ENCODE measurements around the gene COG5. TPM values are rescaled to one million over a fixed set of nuclear protein-coding genes. Genes with fewer than 3 reads are reported as not detected.

Gene COG5
- total RNA-seq, 3 donors from 2014 or later: 35.2 to 61.2 (median 38.0) TPM

GRCh38 chr7:107605218-107605815 lies 41.6 kb upstream of the COG5 start:
- Histone ChIP-seq H3K4me1 (no peaks in the 10 kb centered on the region), H3K4me3 (no peak overlapping the region), H3K27ac (no peak overlapping the region), H3K9me3 (no peaks in the 10 kb centered on the region), H3K27me3 (no peaks in the 10 kb centered on the region), H3K36me3 (no peaks in the 10 kb centered on the region)
- intact Hi-C loops (cut with DNase I; ENCODE audit: low total_unique reads): no loop called here
- DNase-seq (ENCODE audit: low spot score in 2 of 2): no peak
- TF ChIP-seq, protein P1, sequence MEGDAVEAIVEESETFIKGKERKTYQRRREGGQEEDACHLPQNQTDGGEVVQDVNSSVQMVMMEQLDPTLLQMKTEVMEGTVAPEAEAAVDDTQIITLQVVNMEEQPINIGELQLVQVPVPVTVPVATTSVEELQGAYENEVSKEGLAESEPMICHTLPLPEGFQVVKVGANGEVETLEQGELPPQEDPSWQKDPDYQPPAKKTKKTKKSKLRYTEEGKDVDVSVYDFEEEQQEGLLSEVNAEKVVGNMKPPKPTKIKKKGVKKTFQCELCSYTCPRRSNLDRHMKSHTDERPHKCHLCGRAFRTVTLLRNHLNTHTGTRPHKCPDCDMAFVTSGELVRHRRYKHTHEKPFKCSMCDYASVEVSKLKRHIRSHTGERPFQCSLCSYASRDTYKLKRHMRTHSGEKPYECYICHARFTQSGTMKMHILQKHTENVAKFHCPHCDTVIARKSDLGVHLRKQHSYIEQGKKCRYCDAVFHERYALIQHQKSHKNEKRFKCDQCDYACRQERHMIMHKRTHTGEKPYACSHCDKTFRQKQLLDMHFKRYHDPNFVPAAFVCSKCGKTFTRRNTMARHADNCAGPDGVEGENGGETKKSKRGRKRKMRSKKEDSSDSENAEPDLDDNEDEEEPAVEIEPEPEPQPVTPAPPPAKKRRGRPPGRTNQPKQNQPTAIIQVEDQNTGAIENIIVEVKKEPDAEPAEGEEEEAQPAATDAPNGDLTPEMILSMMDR (IDR thresholded peaks at IDR 0.05): no peak

DNA sequence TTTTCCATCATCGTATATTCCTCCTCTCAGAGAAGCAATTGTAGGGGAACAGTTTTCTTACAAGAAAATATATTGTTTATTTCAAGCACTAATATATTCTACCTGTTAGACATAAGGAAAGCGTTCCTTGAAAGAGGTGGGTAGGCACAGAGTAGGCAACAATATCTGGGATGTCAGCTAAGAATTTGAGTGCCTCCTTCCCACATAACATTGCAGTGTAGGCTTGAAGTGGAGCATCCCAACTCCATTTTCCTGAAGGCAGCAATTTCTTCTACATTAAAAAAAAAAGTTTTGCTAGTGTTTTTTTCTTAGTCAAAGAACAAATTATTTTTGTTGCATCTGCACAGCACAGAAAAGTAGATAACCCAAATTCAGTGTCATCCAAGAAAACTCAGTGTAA lies 37.1 kb upstream of the COG5 start:
- H3K4me1 ChIP-seq: no peaks in the 10 kb centered on the region
- H3K27ac ChIP-seq: no peak overlapping the region
- TF ChIP-seq POLR2A (IDR thresholded peaks at IDR 0.05): no peak
- TF ChIP-seq, protein P1 (IDR thresholded peaks at IDR 0.05): no peak
- no peak for TF ChIP-seq POLR2AphosphoS5 (IDR thresholded peaks at IDR 0.05)
- H3K4me3 ChIP-seq: no peak overlapping the region
- H3K27me3 ChIP-seq: no peaks in the 10 kb centered on the region
- H3K36me3 ChIP-seq: no peaks in the 10 kb centered on the region
- DNase-seq (ENCODE audit: low spot score in 2 of 2): no peak
- H3K9me3 ChIP-seq: no peaks in the 10 kb centered on the region
- intact Hi-C loops (cut with DNase I; ENCODE audit: low total_unique reads): no loop called here

GRCh38 chr7:107599262-107599661 lies 35.5 kb upstream of the COG5 start:
- Histone ChIP-seq H3K4me1 (no peaks in the 10 kb centered on the region), H3K27ac (no peak overlapping the region), H3K27me3 (no peaks in the 10 kb centered on the region), H3K9me3 (no peaks in the 10 kb centered on the region), H3K36me3 (no peaks in the 10 kb centered on the region), H3K4me3 (no peak overlapping the region)
- intact Hi-C loops (cut with DNase I; ENCODE audit: low total_unique reads): no loop called here
- TF ChIP-seq, protein P1 (IDR thresholded peaks at IDR 0.05): no peak
- TF ChIP-seq POLR2A (IDR thresholded peaks at IDR 0.05): no peak
- no peak for TF ChIP-seq POLR2AphosphoS5 (IDR thresholded peaks at IDR 0.05)
- DNase-seq (ENCODE audit: low spot score in 2 of 2): no peak

DNA sequence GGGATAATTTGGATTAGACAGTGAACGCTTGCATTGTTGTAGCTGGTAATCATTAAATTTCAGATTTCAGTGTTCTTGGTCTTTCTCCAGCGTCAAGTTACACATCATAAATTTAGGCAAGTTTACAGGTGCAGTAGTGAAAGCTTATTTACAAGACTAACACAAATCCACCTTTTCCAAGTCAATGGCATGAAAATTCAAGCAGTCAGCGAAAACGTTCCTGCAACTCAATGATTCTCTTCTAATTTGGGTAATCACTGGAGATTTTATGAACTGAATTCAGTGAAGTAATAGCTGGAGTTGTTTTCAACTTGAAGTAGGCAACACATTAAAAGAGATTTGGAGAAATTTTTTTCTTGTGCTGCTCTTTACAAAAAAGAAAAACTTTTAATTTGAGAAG lies 34.2 kb upstream of the COG5 start:
- no peak for DNase-seq (ENCODE audit: low spot score in 2 of 2)
- no peaks in the 10 kb centered on the region for H3K9me3 ChIP-seq
- no peaks in the 10 kb centered on the region for H3K27me3 ChIP-seq
- TF ChIP-seq POLR2AphosphoS5 (IDR thresholded peaks at IDR 0.05) (no peak), POLR2A (IDR thresholded peaks at IDR 0.05) (no peak)
- TF ChIP-seq, protein P1 (IDR thresholded peaks at IDR 0.05): no peak
- H3K4me3 ChIP-seq: no peak overlapping the region
- no peaks in the 10 kb centered on the region for H3K4me1 ChIP-seq
- intact Hi-C loops (cut with DNase I; ENCODE audit: low total_unique reads): no loop called here
- no peaks in the 10 kb centered on the region for H3K36me3 ChIP-seq
- H3K27ac ChIP-seq: no peak overlapping the region

GRCh38 chr7:107597582-107597916 lies 33.8 kb upstream of the COG5 start:
- TF ChIP-seq POLR2AphosphoS5 (IDR thresholded peaks at IDR 0.05): no peak
- no peak for TF ChIP-seq POLR2A (IDR thresholded peaks at IDR 0.05)
- TF ChIP-seq, protein P1 (IDR thresholded peaks at IDR 0.05): no peak
- Histone ChIP-seq H3K9me3 (no peaks in the 10 kb centered on the region), H3K4me1 (no peaks in the 10 kb centered on the region), H3K27ac (no peak overlapping the region), H3K4me3 (no peak overlapping the region), H3K27me3 (no peaks in the 10 kb centered on the region), H3K36me3 (no peaks in the 10 kb centered on the region)
- intact Hi-C loops (cut with DNase I; ENCODE audit: low total_unique reads): no loop called here
- no peak for DNase-seq (ENCODE audit: low spot score in 2 of 2)

Data from breast epithelium (tissue), 4 donors.